HG02943 (cell line): ENCODE measurements around the gene METTL24.
A peak's percentile ranks its signal among the peaks of the same experiment; 100 is the strongest.
"Not testable (repeated sequence)": the region's sequence is repeated elsewhere in the genome, so short reads cannot be mapped to it uniquely, and the experiment has no call there.

Experiments used
- ATAC-seq: cut with Tn5 transposase; IDR thresholded peaks from one replicate; pipeline ENCODE4 v1.9.1; 2021; ENCODE audit warnings: mild to moderate bottlenecking, low read depth, moderate library complexity; ENCODE audit not compliant: unreplicated experiment

Gene METTL24

DNA sequence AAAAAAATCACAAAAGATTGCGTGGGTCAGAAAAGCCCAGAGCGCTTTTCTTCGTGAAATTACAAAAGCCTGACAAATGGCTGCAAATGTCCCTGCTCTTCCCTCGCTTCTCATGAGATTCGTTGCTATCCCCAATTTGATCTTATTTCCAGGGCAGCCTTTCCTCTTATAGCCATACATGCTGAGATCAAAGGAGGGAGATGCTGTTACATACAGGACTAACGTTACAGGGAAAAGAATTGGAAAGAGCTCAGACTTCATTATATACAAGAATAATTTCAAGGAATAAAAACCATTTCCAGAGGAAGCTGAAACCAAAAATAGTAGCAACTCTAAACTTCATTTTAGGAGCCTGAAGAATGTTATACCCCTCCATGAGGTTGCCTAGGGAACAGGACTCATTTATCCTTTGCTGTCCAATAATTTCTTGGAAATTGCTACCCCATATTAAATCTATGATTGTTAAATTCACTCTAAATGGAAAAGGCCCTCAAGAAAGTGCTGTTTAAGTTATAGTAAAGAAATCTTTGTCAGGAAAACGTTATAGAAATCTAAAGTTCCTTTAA lies 81.0 kb downstream of the METTL24 start:
- no peak for ATAC-seq

DNA sequence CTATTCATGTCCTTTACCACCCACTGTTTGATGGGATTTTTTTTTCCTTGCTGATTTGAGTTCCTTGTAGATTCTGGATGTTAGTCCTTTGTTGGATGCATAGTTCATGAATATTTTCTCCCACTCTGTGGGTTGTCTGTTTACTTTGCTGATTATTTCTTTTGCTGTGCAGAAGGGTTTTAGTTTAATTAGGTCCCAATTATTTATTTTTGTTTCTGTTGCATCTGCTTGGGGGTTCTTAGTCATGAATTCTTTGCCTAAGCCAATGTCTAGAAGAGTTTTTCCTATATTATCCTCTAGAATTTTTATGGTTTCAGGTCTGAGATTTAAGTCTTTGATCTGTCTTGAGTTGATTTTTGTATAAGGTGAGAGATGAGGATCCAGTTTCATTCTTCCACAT lies 85.4 kb downstream of the METTL24 start:
- ATAC-seq, result not testable (repeated sequence)

- ATAC-seq, result no peak
Observed at GRCh38 chr6:110271732-110272022, 86.5 kb downstream of the METTL24 start.

DNA sequence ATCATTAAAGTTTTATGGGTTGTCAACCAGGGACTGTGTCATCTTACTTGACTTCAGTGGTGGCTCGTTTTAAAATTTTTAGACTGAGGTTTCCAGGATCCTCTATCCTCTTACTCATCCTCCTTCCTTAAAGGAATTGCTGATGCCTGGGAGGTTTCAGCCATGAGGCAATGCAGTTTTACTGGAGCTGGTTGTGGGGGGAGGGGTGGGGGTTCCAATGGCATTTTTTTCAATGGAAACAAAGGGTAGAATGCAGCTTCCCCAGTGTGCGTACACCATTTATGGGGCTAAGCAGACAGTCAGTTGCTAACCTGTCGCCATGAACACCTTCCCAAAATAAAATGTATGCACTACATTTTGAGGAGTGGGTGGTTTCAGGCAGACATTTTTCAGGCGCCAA lies 88.0 kb downstream of the METTL24 start:
- no peak for ATAC-seq

DNA sequence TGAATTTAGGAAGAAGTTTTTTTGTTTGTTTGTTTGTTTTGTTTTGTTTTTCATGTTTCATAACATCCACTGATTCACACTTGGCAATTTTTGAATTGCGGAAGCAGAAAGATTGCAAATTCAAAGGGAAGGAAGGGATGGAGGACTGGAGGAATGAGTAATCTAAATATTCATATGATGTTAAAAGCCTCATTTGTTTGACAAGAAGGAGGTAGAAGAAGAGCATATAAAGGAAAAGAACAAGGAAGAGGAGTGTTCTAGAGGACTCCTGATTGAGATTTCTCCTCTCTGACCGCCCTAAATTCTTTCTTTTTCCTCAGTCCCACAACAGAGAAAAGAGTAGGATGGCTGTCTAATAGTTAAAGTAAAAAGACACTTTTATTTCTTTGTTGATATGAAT lies 88.5 kb downstream of the METTL24 start:
- ATAC-seq, result no peak

GRCh38 chr6:110266996-110267395 lies 91.2 kb downstream of the METTL24 start:
- ATAC-seq, result no peak

DNA sequence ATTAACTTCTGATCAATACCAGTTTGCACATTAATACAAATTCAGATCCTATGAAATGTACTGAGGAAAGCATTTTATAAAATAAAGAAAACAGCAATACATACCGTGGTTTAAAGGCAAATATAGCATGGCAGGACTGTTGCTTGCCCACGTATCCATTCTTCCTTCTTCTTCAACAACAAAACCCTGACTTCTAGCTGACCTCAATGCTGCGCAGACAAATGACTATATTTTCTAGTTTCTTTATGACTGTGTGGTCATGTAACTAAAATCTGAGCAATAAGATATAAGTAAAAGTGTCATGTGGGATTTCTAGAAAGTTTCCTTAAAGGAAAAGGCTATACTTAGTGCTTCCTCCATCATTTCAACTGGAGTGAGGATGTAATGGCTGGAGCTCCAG lies 92.9 kb downstream of the METTL24 start:
- no peak for ATAC-seq

GRCh38 chr6:110256366-110256765 lies 101.8 kb downstream of the METTL24 start:
- no peak for ATAC-seq

- ATAC-seq, result no peak
Observed at GRCh38 chr6:110255211-110255750, 102.9 kb downstream of the METTL24 start.

- ATAC-seq, result no peak
Observed at GRCh38 chr6:110250838-110251237, 107.3 kb downstream of the METTL24 start.

DNA sequence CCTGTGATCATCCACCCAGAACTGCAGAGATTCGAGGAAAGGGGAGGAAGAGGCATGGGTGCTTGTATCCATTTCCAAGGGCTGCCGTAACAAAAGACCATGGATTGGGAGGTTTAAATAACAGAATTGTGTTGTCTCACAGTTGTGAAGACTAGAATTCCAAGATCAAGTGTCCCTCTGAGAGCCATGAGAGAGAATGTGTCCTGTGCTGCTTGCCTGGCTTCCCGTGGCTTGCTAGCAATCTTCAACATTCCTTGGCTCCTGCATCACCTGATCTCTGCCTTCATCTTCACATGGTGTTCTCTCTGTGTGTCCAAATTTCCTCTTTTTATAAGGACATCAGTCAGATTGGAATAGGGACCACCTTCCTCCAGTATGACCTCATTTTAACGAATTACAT lies 108.1 kb downstream of the METTL24 start:
- no peak for ATAC-seq

DNA sequence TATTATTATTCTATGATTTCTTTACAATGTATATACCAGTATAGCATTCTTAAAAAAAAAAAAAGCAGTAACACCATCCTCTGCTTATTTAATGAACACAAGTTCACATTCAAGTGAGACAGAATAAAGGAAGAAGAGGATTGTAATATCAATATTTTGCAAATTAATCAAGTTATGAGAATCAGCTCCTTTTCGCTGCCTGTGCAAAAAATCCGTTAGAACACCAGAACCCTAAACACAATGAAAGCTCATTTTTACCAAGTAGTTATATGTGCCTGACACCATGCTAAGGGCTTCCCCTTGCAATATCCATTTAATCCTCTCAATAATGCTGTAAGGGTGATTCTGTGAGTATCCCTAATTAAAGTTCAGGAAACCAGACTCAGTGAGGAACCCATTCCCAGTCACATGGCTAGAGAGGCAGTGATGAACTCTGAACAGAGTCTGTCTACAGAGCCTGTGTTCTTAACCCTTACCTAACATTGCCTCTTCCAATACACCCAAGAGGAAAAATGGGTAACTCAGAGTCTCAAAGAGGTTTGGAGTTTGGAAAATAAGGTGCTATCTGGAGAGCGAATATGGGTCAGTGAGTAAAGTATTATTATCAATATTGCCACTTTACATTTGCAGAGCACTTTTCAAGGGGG lies 111.1 kb downstream of the METTL24 start:
- ATAC-seq, result no peak

DNA sequence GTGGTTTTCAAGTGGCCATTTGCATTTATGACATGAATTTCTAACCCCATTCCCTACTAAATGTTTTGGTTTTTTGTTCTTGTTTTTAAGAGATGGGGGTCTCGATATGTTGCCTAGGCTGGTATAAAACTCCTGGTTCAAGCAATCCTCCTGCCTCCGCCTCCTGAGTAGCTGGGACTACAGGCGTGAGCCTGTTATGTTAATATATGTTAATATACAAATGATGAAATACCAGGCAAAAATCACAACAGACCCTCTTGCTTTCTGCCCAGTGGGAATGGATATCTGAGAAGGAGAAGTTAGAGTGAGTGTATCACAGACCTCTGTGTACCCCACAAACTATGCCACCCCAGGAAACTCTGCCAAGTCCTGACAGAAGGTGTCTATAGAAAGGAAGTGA lies 111.8 kb downstream of the METTL24 start:
- no peak for ATAC-seq

GRCh38 chr6:110244621-110245020 lies 113.5 kb downstream of the METTL24 start:
- not testable (repeated sequence) for ATAC-seq

DNA sequence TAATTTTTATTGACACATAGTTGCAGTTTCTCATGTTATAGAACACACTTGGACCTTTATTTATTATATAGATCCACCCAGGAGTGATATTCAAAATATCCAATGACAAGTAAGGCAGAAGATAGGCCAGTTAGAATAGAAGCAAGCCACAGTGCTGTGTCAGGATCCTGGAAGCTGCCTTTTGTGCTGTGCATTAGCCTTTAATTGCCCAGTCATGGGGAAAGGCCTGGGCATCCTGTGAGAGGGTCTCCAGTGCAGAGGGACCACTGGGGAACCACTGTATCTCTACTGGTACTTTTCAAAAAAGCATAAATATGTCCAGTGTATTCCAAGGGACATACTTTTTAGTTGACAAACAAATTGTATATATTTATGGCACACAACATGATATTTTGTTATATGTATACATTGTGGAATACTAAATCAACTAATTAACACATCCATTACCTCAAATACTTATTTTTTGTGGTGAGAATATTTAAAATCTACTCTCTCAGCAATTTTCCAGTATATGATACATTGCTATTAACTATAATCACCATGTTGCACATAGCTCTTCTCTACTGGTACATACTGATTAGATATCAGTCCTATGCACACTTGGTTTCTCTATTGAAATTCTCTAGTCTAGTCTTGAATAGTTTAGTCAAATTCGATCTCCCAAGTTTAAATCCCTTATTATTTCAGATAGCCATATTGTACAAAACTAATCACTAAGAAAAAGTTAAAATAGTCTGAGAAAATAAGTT lies 118.4 kb downstream of the METTL24 start:
- ATAC-seq, result no peak

- not testable (repeated sequence) for ATAC-seq
Observed at GRCh38 chr6:110236007-110236406, 122.1 kb downstream of the METTL24 start.

DNA sequence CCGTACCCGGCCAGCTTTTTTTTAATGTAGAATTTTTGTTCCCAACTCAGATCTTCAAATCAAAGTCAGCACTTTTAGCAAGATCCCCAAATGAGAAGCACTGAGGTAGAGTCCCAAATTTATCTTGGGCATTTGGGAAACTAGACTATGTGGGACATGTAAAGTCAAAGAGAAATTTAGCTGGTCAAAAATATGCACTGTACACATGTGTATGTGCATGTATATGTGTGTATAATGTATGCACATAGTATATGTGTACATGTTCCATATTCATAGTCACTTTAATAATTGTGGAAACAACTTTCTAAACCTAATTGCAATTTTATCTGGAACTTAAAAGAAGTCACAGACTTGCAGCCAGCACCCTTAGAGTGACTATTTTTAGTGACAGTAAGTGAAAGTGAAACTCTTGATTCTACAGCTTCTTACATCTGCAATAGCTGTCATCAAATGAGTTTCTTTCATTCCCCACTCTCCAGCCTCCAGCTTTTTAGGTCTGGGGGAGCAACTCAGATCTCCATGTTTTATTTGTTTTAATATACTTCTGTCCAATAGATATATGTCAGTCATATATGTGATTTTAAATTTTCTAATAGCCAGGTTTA lies 124.3 kb downstream of the METTL24 start:
- ATAC-seq, result peak; percentile 84

DNA sequence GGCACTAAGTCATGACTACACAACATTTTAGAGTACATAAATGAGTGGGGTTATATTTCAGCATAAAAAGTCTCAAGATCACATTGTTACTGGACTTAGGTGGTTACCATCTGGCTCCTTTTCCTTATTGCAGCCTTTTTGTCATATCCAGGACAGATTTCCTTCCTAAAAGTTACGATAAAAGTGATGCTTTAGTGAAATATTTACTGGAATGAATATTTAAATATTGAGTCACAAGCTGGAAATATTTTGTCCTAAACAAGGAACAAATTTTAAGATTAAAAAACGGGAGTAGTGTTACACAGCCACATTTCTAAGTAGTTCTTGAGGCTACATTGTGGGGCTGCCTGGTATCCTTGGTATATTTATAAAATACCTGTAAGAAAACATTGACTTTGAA lies 125.7 kb downstream of the METTL24 start:
- no peak for ATAC-seq

DNA sequence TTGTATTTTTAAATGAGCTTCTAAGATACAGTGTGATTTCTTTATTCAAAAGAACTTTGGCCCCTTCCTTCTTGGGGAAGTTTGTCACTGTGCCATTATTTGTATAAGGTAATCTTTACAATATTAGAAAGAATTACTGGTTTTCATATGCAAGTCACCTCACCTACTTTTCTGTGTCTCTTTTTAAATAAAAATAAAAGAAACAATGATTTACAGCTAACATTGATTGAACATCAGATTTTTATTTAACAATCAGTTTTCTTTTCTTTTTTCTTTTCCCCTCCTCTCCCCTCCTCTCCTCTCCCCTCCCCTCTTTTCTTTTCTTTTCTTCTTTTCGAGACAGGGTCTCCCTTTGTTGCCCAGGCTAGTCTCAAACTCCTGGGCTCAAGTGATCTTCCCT lies 131.9 kb downstream of the METTL24 start:
- ATAC-seq, result no peak

DNA sequence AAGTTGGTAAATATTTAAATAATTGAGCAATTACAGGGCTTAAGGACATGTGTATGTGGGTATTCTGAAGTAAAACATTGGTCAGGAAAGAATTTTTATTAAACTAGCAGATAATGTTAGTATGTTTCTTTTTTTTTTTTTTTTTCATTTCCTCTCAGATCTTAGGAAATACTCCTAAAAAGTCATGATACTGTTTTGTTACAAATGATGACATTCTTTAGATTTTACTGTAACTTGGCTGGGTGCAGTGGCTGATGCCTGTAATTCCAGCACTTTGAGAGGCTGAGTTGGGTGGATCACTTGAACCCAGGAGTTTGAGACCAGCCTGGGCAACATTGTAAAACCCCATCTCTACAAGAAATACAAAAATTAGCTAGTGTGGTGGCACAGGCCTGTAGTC lies 136.4 kb downstream of the METTL24 start:
- ATAC-seq, result no peak

DNA sequence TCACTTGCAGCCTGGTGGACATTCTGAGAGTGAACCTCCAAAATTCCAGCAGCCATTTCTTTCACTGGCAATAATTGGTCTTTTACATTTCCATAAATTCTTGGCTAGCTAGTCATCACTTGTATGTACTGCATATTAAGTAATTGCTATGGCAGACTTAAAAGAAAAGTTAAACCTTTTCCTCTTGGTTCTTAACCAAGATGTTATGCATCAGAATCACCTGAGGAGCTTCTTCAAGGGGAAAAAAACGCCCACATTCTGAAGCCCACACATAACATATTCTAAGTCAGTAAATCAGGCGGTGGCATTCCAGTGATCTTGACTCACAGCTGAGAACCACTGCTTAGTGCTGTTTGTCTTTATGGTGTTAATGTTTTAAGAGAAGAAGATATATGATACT lies 140.9 kb downstream of the METTL24 start:
- no peak for ATAC-seq
